NCI-H69 (cell line): Measurements from ENCODE around the gene IKZF1.
A peak's percentile ranks its signal among the peaks of the same experiment; 100 is the strongest.
"Not testable (repeated sequence)": the region's sequence is repeated elsewhere in the genome, so short reads cannot be mapped to it uniquely, and the experiment has no call there.

ENCODE experiments used
- DNase-seq: peaks from one replicate; lab custom pipeline; 2025; lab: John Stamatoyannopoulos, UW

Gene IKZF1

GRCh38 chr7:50334341-50334994 is 30.0 kb downstream of the IKZF1 start:
- DNase-seq, result no peak

- DNase-seq, result no peak
These were observed 30.8 kb downstream of the IKZF1 start for GRCh38 chr7:50335230-50335794.

GRCh38 chr7:50335795-50336754 is 31.6 kb downstream of the IKZF1 start:
- DNase-seq, result peak; percentile 82

- DNase-seq, result no peak
These were observed 32.6 kb downstream of the IKZF1 start for GRCh38 chr7:50336894-50337703.

DNA sequence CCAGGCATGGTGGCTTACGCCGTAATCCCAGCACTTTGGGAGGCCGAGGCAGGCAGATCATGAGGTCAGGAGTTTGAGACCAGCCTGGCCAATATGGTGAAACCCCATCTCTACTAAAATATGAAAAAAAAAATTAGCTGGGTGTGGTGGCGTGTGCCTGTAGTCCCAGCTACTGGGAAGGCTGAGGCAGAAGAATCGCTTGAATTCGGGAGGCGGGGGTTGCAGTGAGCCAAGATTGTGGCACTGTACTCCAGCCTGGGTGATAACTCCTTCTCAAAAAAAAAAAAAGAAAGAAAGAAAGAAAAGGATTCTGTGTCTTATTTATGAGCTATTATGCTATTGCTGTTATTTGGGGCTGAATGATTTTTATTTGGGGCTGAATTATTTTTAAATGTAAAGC is 35.0 kb downstream of the IKZF1 start:
- DNase-seq, result not testable (repeated sequence)

- DNase-seq, result peak; percentile 94
These were observed 35.5 kb downstream of the IKZF1 start for GRCh38 chr7:50339990-50340500.

- DNase-seq, result no peak
These were observed 37.2 kb downstream of the IKZF1 start for GRCh38 chr7:50341724-50342123.

- DNase-seq, result peak; percentile 88
These were observed 38.1 kb downstream of the IKZF1 start for GRCh38 chr7:50342616-50343114.

- DNase-seq, result peak; percentile 92
These were observed 42.3 kb downstream of the IKZF1 start for GRCh38 chr7:50346545-50347497.

DNA sequence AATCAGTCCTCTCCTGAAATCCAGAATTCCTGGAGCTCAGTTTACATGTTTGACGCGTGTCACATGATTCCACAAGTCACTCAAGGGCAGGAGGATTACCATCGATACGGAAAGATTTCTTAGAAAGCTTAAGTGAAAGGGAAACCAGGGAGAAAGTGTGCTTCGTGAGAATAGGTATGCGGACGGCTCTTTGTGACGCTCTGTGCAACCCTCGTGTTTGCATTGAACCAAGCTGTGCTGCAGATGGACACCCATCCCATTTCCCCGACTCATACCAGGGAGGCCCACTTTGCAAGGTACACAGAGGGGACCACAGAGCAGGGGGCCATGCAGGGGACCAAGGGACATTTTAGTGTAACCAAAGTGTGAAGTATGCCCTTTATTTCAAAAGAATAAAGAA is 43.2 kb downstream of the IKZF1 start:
- no peak for DNase-seq

DNA sequence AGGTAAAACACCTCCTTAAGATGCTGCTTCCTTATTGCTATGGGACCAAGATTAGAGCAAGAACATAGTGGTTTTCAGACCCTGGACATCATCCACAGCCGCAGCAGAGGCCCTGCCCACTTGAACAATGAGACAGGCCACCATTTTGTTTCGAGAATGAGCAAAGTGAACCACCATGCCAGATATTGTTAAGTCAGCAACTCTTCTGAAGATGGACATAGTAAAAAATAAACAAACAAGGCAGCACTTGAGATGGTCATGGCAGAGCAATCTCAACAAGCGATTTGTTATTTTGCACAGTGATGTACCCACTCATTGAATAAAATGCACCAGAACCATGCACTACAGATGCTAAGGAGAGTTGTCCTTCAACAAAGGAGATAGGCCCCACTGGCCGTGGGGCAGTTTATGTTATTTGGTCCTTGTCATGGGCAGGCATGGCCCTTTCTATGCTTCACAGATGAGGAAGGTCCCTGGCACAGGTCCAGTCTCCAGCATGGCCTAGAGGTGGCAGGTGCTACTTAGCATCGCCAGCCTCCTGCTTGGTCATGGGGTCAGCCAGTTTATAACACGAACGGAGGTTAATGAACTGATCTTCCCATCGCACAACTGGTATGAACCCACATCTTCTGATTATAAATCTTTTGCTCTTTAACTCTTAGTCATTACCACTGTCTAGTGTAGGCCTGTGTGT is 44.1 kb downstream of the IKZF1 start:
- peak; percentile 11 for DNase-seq

- DNase-seq, result no peak
These were observed 44.9 kb downstream of the IKZF1 start for GRCh38 chr7:50349399-50349798.

GRCh38 chr7:50349963-50350944 is 45.7 kb downstream of the IKZF1 start:
- no peak for DNase-seq

DNA sequence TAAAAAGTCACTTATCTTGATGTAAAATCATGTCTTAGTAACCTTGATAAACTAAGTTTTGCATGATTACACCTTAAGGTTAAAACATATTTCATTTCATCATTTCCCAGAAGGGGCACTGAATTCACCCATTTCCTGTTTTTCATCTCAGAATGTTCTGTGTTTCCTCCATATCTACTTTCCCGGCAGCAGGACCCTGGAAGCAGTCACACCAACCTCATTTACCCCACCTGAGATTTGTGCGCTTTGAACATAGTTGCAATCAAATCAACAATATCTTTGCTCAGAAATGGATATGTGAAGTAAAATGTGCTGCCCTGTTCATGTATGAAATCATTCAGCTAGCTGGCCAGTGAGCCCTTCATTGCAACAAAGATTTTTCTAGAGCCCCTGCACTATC is 46.8 kb downstream of the IKZF1 start:
- DNase-seq, result no peak

- DNase-seq, result no peak
These were observed 47.8 kb downstream of the IKZF1 start for GRCh38 chr7:50352282-50352681.

DNA sequence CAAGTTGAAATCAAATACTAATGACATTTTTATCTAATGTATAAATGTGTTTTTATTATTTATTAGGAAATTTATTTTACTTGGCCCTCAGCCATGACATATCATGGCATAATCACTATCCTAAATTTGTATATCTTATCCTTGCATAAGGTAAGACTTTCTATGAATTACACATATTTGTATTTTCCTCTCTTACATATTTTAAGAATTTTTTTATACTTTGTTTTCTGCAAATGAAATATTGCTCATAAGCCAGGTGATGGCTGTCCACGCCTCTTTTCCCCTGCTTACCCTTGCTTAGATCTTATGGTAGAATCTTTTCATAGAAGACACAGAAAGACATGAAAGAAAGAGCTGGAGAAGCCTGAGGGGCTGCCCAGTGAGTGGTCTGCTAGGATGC is 48.2 kb downstream of the IKZF1 start:
- DNase-seq, result no peak

- no peak for DNase-seq
These were observed 48.7 kb downstream of the IKZF1 start for GRCh38 chr7:50353201-50353600.

DNA sequence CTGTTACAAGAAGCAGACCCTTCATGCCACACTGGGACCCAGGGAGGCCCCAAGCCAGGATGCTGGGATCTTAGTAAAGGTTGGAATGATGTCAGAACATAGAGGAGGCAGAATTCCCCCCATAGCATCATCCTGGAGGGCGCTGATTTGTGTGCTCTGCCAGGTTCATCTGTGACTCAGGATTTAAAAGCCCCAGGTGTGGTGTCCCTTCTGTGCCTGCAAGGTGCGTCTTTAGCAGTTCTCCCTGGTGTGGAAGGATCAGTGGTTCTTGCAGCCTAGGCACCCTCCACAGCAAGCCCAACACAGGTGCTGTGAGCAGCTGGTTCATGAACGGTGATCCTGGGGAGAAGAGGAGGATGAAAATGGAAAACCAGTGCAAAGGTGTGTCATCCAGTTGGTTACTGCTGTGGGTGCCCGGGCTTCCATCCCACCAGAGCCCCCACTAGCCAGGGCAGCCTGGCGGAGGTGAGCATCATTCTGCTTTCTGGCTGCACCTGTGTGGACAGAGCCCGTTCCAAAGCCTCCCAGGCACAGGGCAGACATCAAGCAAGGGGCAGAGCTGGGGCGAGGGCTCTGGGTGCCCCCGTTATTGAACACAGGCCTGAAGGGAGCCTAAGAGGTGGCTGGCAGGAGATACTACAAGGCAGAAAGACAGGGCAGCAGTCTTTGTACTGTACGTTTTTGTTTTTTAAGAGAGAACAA is 49.5 kb downstream of the IKZF1 start:
- no peak for DNase-seq
